22Rv1 (cell line): ENCODE measurements around the gene GABRG3.

ENCODE experiments used
- ZFX ChIP-seq: fragments of 450-650 bp; IDR thresholded peaks from 2 replicates; pipeline ENCODE4 v1.6.1; 2017; ENCODE audit warnings: antibody characterized with exemption, borderline replicate concordance
- TF ChIP-seq, protein P1 (sequence below): fragments of 450-650 bp; IDR thresholded peaks from 2 replicates; pipeline ENCODE4 v1.5.1; 2017; ENCODE audit warnings: mild to moderate bottlenecking

DNA sequence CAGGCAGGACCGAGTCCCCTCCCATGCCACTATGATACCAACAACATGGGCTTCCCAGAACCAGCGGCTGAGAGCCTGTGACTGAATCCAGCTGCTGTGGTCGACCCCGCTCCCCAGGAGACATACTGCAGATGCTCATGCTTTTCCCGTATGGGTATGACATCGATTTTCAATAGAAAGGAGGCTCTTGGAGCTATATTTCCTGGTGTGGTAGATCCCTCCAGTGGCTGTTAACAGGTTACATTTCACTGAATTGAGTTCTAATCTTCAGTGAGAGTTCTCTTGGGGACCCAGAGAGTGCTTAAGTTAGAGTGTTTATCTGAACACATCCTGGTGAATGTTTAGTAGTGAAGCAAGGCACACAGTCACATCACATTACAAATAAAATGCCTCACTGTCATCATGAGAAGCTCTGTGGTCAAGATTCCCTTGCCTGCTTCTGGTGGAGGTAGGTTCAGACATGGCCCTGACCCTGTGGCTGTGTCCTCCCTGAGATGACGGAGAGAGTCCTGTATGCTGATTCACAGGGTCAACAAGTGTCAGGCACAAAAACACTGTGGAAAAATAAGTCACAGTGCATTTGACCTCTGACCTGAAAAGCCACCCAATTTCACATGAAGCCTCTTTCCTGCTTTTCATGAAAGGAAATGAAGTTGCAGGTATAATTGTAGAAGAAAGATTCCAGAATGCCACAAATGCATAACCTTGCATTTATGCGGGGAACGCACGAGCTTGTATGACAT is 110.9 kb downstream of the GABRG3 start:
- TF ChIP-seq, protein P1, sequence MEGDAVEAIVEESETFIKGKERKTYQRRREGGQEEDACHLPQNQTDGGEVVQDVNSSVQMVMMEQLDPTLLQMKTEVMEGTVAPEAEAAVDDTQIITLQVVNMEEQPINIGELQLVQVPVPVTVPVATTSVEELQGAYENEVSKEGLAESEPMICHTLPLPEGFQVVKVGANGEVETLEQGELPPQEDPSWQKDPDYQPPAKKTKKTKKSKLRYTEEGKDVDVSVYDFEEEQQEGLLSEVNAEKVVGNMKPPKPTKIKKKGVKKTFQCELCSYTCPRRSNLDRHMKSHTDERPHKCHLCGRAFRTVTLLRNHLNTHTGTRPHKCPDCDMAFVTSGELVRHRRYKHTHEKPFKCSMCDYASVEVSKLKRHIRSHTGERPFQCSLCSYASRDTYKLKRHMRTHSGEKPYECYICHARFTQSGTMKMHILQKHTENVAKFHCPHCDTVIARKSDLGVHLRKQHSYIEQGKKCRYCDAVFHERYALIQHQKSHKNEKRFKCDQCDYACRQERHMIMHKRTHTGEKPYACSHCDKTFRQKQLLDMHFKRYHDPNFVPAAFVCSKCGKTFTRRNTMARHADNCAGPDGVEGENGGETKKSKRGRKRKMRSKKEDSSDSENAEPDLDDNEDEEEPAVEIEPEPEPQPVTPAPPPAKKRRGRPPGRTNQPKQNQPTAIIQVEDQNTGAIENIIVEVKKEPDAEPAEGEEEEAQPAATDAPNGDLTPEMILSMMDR, result no peak
- no peak for TF ChIP-seq ZFX
